ENCODE data around the gene ADAMTS6.
A peak's percentile ranks its signal among the peaks of the same experiment; 100 is the strongest.
"Not testable (repeated sequence)": the region's sequence is repeated elsewhere in the genome, so short reads cannot be mapped to it uniquely, and the experiment has no call there.

Gene ADAMTS6

DNA sequence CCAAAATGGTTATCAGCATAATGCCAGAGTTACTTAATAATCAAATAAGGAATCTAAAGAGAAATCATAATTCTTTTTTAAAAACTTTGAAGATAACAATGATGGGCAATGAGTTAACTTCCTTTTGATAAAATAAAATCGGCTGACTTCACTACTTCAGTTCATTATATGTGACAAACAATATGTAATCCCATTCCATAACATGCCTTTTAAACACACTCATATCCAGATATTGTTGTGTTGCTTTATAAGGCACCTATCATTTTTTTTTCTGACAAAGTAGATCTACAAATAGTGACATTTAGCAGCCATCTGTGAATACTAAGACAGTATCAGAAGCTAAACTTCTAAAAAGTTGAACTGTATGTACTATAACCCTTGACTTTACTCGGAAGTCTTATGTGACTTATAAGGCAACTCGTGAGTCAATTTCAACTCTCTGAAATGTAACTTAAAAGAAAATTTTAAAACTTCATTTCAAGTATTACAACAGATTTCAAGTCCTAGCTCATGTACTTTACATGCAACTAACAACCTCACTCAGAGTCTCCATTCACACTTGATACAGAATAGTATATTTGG lies 7.5 kb downstream of the ADAMTS6 start:
- DNase-seq, result no peak

DNA sequence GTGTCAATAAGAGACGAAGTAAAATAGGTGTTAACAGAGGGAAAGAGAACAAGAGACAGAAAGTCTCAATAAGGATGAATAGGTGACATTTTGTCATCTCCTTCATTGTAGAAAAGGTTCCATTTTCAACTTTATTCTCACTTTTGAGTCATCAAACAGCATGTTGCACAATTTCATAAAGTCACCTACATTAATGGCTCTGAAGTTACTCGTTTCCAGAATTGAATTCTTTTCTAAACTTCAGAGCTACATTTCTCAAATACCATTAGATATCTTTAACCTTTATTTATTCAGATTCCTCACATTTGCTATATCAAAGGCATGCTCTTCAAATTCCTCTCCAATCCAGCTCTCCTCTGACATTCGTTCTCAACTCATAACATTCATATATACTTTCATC lies 13.1 kb downstream of the ADAMTS6 start:
- peak; percentile 34 for DNase-seq

DNA sequence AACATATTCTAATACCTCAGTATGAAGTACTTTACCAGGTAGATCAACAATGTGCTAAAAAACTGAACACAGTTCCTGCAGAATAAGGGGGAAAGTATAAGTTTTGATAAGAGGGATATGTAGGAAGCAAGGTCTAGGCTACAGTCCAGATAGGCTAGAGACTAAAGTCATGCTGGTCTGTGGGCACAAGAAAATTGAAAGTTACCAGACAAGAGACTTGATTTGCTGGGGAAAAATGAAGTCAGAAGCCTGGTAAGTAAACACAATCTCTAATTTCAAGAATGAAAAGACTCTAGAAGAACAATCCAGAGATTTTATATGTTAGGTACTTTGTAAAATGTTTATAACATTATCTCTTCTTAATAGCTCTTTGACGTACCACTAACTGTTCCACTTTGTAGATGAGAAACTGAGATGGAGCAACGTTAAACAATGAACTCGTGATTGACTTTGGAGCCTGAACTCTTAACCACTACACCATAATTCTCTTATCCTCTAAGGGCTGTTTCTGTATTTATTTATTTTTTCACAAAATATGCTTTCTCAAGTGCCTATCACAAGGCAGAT lies 19.5 kb downstream of the ADAMTS6 start:
- DNase-seq, result no peak

DNA sequence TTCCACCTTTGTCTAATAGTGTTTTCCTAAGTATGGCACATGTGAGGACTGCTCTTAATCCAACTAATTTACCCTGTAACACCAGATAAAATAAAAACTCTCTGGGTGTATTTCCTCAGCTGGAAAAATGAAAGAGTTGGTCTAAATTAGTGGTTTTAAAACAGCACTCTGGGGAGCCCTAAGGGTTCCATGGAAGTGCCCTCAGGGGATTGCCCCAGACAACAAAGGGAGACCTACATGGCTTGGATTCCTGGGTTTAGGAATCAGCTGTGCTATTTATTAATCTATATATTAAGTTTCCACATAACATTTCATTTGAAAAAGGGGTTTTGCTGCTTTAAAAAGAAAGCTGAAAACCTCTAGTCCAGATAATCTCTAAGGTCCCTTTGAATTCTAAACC lies 20.2 kb downstream of the ADAMTS6 start:
- no peak for DNase-seq

DNA sequence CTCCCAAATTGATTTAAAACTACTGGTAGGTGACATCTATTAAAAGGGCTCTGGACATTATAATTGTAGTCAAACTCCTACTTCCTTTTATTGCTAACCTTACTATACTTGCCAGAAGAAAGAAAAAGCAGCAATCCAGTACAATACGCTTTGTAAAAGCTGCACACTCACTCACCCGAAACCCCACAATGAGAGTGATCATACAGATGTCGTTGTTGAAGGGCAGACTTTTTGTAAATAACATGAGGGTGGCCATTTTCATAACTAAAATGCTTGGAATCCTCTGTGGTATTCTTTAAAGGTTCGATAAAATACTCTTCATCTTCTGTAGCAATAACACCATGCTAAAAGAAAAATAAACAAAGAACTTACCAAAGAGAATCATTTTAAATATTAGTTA lies 21.7 kb downstream of the ADAMTS6 start:
- no peak for DNase-seq

DNA sequence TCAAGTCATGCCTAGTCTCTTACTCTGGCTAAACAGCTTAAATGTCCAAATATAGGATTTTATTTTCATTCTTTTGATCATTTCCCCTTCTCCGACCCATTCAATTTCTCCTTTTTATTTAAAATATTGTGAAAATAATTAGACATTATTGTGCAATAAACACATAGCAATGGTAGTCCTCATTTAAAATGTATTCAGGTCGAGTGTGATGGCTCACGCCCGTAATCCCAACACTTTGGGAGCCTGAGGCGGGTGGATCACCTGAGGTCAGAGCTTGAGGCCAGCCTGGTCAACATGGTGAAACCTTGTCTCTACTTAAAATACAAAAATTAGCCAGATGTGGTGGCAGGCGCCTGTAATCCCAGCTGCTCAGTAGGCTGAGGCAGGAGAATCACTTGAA lies 26.7 kb downstream of the ADAMTS6 start:
- no peak for DNase-seq

DNA sequence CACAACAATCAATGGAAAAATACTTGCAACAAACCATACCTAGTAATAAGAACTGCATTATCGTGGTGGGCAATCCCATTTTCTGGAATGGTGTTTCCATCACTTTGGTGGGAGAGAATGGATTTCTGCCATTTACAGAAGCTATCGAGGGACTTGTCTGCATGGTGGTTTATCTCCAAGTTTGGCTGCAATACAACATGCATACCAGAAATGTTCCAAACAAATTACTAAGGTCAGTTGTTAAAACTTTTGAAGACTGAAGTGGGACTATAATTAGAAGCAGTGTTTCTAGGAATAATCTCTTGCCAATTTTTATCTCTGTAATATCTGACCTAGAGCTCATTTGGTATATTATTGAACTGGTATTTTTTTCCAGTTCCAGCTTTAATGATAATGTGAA lies 30.3 kb downstream of the ADAMTS6 start:
- peak; percentile 13 for DNase-seq

DNA sequence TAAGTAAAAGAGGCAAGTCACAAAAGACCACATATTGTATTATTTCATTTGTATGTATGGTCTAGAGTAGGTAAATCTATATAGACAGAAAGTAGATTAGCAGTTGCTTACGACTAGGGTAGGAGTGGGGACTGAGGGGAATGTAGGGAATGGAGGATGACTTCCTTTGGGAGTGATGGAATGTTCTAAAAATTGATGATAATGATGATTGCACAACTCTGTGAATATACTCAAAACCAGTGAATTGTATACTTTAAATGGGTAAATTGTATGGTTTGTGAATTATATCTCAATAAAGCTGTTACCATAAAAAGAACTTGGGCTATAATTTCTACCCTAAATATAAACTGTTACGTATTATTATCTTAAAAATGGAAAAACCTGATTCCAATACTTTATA lies 35.0 kb downstream of the ADAMTS6 start:
- DNase-seq, result peak; percentile 35

DNA sequence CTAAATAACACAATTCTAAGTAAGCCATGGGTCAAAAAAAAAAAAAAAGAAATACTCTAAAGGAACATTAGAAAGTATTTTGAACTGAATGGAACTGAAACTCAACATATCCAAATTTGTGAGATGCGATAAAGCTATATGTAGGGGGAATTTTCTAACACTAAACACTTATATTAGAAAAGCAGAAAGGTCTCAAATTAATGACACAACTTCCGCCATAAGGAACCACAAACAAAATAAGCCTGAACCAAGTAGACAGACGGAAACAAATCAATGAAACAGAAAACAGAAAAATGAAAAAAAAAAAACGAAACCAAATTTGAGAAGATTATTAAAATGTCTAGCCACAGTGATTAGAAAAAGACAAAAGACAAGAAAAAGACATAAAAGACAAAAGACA lies 39.9 kb downstream of the ADAMTS6 start:
- DNase-seq, result no peak

DNA sequence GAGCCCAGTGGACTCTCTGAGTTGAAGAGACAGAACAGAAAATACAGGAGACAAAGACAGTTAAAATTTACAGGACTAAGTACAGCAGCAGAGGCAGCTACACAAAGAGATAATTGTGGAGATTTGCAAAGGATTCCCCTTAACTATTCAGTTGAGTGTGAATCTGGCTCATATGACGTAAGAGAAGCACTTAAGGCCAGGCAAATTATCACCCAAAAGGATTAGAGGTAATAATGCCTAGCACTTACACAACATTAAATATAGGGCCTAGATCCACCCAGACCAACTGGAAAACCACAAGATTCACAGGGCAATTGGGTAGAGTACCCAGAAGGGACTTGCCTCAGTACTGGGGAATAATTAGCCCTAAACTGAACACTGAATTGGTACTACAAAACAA lies 41.3 kb downstream of the ADAMTS6 start:
- DNase-seq, result no peak

DNA sequence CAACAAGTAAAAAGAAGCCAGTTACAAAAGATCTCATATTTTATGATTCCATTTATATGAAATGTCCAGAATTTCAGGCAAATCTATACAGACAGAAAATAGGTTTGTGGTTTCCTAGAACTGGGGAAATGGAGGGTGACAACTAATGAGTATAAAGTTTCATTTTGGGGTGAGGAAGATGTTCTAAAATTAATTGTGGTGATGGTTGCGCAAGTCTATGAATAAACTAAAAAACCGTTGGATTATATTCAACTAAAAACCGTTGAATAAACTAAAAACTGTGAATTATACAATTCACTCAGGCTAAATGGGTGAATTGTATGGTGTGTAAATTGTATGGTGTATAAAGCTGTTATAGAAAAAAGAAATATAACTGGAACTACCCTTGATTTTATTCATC lies 47.6 kb downstream of the ADAMTS6 start:
- no peak for DNase-seq

DNA sequence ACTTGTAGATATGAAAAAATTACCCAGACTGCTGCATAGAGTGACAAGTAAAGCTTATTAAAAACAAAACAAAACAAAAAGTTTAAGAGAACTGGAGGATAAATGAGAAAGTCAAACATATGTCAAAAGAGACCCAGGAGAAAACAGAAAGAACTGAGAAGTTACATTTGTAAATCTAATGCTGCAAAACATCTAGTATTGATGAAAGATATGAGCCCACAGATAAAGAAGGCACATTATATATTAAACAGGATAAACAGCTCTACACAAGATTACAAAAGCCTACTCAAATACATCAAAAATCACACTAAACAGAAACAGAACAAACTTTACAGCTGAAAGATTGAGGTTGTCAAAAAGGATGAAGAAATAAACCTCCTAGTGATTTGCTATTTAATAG lies 55.1 kb downstream of the ADAMTS6 start:
- no peak for DNase-seq

DNA sequence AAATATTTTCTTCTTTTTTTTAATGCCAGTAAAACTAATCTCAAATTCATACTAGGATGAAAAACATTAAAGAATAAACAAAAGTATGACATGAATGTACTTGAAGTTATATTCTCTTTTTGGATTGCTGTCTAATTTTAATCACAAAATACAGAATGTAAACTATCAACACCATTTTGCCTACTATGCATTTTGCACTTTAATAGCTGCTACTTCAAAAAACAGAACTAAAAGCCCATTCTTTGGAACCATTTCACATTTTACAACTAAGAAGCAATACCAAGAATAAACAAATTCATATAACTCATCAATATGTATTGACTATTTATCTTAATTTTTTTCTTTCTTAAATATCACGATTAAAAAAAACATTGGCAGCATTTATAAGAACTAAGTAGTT lies 58.1 kb downstream of the ADAMTS6 start:
- DNase-seq, result no peak

DNA sequence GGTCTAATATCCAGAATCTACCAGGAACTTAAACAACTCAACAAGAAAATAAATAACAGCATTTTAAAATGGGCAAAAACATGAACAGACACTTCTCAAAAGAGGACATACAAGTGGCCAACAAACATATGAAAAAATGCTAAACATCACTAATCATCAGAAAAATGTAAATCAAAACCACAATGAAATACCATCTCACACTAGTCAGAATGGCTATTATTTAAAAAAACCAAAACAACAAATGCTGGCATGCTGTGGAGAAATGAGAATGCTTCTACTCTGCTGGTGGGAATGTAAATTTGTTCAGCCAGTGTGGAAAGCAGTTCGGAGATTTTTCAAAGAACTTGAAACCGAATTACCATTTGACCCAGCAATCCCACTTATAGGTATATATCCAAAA lies 63.1 kb downstream of the ADAMTS6 start:
- peak; percentile 29 for DNase-seq

DNA sequence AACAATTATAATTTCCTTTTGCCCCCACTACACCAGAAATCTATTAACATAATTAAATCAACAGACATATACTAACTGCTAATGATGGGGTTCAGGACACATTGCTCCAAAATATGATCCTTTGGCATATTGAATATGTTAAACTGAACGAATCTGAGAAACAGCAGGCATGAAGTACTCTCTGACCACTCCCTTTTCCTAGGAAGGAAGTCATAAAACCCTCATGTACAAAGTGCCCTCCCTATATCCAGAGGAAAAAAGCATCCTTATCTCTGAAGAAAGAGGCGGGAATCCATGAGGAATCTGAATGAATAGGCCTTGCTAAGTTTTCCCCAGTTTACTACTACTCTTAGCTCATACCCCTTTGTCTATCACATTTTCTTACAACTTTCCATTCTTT lies 67.9 kb downstream of the ADAMTS6 start:
- no peak for DNase-seq

DNA sequence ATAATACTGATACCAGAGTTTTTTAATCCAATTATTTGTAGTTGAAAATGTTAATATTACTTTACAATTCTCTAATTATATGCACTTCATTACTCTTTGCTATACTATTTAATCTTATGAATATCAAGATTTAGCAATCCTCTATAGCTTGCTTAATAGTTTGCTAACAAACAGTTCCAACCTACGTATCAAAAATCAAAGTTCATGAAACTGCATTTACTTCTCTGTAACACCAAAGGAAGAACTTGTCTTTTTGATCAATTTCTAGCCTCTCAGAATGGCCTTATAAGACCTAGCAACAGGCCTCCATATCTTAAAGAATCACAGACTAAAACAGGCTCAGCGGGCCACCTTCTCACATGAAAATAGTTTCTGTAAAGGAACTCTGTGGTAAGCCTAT lies 68.9 kb downstream of the ADAMTS6 start:
- no peak for DNase-seq

DNA sequence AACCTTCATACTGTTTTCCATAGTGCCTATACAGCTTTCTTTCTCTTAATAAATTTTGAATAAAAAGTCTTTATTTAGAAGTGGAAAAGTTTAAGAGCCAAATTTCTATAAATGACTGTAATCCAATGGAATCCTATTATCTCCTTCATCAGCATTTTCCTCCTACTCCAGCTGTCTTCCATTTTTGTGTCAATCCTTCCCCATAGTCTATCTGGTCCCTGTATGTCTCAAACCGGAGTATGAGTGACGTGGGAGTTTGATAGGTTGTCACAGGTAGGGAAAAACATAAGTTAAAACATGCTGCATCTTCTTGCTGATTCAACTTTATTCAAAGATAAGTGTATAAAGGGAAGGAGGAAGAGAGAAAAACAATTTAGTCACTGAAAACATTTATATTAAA lies 70.4 kb downstream of the ADAMTS6 start:
- DNase-seq, result no peak

DNA sequence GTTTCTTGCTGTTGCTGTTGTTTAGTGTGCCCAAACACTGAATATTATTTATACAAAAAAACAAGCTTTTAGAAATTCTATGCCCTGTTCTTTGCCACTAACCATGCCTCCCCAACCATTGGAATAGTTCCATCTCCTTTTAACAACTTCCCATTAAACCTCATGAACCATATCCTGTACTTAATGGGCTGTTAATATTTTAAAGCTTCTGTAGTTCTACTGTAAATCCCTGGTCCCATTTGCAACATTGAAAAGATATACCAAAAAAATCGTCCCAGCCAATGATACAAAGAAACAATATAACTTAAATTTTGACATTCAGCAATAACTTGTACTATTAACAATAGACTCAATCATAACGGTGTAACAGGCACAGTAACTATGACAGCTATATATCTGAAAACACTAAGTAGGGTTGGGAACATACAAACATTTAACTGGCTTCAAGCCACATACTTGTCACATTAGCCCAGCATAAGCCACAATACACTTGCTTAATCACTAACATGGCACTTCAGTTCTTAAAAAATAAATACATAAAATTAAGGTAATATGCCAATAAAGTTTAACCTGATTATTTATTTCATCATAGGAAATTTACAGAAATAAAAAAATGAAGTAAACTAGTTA lies 86.1 kb downstream of the ADAMTS6 start:
- peak; percentile 10 for DNase-seq

DNA sequence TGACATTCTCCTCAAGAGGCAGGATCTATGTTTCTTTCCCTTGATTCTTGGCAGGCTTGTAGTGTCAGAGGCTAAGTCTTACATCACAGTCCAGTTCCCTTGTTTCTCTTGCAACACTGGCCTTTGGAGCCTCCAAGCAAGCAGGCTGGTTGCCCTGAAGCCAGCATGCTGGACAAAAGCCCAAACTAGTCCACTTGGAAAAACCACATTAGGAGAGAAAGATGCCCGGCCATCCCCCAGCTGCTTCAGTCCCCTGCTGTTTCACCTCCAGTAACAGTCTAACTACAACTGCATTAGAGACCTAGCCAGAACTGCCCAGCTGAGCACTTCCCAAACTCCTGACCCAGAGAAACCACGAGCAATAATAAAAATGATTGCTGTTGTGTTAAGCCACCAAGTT lies 87.6 kb downstream of the ADAMTS6 start:
- DNase-seq, result peak; percentile 83

DNA sequence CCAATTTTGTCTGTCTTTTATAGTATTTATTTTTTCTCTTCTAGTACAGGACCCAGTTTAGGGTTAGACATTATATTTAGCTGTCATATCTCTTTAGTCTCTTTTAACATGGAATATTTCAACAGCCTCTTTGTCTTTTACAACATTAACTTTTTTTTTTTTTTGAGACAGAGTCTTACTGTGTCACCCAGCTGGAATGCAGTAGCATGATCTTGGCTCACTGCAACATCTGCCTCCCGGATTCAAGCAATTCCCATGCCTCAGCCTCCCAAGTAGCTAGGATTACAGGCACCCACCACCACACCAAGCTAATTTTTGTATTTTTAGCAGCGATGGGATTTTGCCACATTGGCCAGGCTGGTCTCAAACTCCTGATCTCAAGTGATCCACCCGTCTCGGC lies 90.1 kb downstream of the ADAMTS6 start:
- peak; percentile 37 for DNase-seq

DNA sequence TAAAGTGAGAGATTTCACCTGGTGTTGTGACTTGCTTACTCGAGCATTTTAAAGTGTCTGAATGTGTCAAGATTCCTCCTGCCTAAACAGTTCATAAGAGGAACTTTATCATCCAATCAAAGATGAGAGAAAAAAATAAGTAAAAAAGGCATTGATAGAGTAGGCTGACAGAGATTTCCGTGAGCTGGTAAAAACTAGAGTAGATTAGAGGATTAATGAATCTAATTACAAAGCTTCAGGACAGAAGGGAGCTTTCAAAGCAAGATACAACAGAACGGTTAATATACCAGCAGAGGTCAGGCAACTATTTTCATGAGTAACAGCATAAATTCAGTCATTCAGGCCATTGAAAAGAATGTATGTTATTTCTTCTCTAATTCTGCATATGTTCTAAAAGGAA lies 91.5 kb downstream of the ADAMTS6 start:
- DNase-seq, result no peak

DNA sequence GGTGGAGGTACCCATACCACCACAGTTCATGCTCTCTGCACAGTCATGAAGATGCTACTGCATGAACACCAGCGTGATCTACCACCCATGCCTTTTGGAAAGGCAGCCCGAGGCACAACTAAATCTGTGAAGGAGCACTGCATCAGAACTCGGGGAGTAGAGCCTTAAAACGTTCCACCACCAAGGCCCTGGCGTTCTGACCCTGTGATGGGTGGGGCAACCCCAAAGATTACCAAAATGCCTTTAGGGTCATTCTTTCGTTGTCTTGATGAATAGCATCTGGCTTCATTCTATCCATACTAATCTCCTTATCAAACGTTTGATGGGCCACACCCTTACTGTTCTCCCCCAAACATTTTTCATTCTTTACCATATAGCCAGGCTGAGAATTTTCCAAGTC lies 97.9 kb downstream of the ADAMTS6 start:
- DNase-seq, result no peak

DNA sequence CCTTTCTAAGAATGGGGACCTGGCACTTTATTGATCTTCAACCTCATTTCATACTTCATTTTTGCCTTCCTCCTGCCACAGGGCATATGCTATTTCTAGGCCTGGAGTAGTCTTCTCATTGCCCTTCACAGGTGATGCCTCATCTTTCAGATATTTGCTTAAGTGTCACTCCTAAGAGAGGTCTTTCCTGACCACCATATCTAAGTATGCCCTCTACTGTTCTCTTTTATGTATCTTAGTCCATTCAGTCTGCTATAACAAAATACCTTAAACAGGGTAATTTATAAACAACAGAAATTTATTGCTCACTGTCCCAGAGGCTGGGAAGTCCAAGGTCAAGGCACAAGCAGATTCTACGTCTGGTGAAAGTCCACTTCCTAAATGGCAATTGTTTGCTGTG lies 99.1 kb downstream of the ADAMTS6 start:
- no peak for DNase-seq

DNA sequence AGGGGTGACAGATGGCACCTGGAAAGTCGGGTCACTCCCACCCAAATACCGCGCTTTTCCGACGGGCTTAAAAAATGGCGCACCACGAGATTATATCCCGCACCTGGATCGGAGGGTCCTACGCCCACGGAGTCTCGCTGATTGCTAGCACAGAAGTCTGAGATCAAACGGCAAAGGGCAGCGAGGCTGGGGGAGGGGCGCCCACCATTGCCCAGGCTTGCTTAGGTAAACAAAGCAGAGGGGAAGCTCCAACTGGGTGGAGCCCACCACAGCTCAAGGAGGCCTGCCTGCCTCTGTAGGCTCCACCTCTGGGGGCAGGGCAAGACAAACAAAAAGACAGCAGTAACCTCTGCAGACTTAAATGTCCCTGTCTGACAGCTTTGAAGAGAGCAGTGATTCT lies 111.2 kb downstream of the ADAMTS6 start:
- not testable (repeated sequence) for DNase-seq

DNA sequence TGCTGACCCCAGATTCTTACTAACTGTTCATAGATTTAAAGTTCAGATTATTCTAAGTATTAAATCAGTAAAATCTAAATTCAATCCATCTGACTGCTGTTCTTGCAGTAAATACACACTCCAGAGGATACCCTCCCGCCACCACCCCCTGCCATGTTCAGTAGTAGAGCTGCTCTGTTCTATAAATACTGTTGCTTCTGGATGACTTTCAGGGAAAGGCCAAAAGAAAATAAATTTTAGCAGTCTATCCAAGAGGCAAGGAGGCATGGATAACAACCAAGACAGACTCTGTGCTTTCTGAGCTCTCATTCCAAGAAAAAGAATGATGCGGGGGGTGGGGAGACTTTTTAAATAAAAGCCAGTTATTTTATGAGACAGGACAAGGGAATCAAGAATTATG lies 115.1 kb downstream of the ADAMTS6 start:
- DNase-seq, result no peak
